ENCODE data around the gene SMC5.

- TF ChIP-seq CTCF (IDR thresholded peaks at IDR 0.05) (peak; percentile 78), EZH2 (IDR thresholded peaks at IDR 0.05; ENCODE audit: borderline replicate concordance, insufficient read depth, low read depth, low read length, poor library complexity, severe bottlenecking) (no peak)
These were observed 81.8 kb downstream of the SMC5 start for GRCh38 chr9:70340572-70340971.
